Measurements from ENCODE around the gene PTPRN2.

The PTPRN2 gene

DNA sequence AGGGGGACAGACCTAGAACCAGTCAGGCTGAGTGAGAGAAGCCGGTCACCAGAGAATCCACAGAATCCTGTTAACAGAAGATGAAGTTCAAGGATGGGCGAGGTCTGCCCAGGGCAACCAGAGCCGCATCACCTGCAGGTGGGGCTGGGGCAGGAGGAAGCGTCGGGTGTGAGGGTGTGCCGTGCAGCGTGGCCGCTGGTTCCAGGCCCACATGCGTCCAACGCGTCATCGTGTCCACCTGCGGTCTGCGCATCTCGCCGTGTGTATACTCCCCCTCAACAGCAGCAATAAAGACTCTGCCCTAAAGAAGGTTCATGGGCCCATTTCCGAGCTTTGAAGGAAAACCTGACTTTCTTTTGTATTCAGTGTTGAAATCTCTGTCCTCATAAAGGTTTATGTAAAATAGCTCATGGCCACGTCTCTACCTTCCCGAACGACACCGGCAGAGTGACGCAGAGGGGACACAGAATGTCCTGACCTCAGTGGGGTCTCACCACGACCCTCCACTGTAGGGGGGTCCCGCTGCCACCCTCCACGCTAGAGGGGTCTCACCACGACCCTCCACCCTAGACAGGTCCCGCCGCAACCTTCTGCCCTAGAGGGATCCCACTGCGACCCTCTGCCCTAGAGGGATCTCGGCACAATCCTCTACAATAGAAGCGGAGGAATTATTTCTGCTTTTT, 446.9 kb downstream of the PTPRN2 start:
- Mint-ChIP-seq H3K4me1 (no peaks in the 10 kb centered on the region), H3K36me3 (no peaks in the 10 kb centered on the region), H3K27me3 (no peaks in the 10 kb centered on the region), H3K27ac (no peak overlapping the region), H3K4me3 (no peak overlapping the region), H3K9me3 (no peaks in the 10 kb centered on the region)

DNA sequence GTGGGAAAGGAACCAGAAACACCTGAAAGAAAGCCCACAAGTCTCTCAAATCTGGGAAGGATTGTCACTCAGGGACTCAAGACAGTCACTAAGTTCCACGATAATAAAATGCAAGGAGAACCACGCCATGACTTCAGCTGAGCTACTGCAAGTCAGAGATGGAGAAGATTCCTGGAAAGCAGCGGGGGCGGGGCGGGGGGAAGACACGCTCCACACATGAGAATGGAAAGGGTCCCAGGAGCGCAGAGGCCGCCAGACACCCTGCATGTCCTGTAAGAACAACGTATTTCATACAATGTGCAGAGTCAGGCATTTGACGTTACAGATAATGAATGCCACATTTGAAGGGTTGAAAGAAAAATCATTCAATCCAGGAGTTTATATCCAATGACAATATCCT, 448.1 kb downstream of the PTPRN2 start:
- Mint-ChIP-seq H3K36me3 (no peaks in the 10 kb centered on the region), H3K27me3 (no peaks in the 10 kb centered on the region), H3K27ac (no peak overlapping the region), H3K9me3 (no peaks in the 10 kb centered on the region), H3K4me1 (no peaks in the 10 kb centered on the region), H3K4me3 (no peak overlapping the region)

DNA sequence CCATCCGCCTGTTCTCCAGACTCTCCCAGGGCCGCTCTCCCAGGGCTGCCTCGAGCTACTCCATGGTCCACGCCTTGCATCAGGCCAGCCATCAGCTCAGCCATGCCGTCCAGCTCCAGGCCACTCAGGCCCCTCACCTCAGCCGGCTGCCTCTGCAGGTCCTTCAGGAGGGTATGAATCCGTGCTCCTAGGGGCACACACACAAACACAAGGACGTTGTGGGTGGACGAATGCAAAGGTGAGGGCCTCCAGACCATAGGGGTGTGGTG, 449.4 kb downstream of the PTPRN2 start:
- no peak overlapping the region for H3K27ac Mint-ChIP-seq
- no peaks in the 10 kb centered on the region for H3K36me3 Mint-ChIP-seq
- no peaks in the 10 kb centered on the region for H3K9me3 Mint-ChIP-seq
- H3K4me1 Mint-ChIP-seq: no peaks in the 10 kb centered on the region
- no peak overlapping the region for H3K4me3 Mint-ChIP-seq
- H3K27me3 Mint-ChIP-seq: no peaks in the 10 kb centered on the region

DNA sequence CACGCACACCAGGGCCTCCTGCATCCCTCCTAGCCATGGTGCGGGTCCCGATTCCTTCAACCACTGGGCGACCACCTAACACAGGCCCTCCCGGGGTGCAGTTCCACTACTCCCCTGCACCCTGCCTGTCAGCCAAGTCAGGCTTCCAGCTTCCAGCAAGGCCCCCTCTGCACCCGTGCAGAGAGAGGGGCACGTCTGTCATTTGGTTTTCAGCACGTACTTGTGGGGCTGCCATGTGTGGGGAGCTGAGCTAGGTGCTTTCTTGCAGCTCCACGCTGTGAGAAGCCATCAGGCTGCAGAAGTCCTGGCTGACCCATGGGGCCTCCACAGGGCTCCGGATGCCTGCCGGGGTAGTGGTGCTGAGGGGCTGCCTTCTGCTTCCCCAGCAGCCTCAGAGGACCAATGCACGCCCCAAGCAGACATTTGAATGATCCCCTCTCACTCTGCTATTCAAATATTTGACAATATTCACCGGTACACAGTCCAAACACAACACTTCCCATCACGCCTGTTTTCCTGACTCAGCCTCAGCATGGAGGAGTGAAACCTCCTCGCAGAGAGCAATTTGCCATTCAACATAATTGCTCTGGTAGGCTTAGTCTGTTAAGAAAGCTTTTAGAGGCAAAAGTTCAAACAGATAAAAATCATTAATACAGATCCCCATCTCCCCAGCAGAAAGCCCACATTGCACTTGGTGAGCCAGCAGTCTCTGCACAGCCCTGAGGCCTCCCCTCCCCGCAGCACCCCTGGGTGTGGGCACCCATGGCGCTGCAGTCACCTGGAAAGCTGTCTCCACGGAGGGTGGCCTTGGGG, 449.9 kb downstream of the PTPRN2 start:
- no peak overlapping the region for H3K4me3 Mint-ChIP-seq
- H3K4me1 Mint-ChIP-seq: no peaks in the 10 kb centered on the region
- no peaks in the 10 kb centered on the region for H3K36me3 Mint-ChIP-seq
- H3K27me3 Mint-ChIP-seq: no peaks in the 10 kb centered on the region
- H3K9me3 Mint-ChIP-seq: no peaks in the 10 kb centered on the region
- no peak overlapping the region for H3K27ac Mint-ChIP-seq

DNA sequence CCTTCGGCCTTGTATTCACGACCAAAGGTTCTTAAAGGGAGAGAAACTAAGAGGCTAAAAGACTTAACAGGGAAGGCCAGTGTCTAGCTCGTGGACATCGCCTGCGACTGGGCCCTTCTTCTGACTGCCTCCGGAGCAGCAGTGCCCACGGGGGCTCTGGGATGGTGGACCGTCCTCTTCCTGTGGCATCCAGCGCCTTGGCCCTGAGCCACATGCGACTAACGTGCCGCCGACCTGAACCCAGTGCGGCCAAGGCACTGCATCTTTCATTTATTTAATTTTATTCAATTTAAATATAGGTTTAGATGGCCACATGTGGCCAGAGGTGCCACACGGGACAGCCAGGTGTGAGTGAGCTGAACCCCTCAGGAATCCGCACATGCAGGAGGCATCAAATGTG, 451.7 kb downstream of the PTPRN2 start:
- H3K9me3 Mint-ChIP-seq: no peaks in the 10 kb centered on the region
- H3K4me3 Mint-ChIP-seq: no peak overlapping the region
- no peak overlapping the region for H3K27ac Mint-ChIP-seq
- no peaks in the 10 kb centered on the region for H3K36me3 Mint-ChIP-seq
- no peaks in the 10 kb centered on the region for H3K4me1 Mint-ChIP-seq
- H3K27me3 Mint-ChIP-seq: no peaks in the 10 kb centered on the region

DNA sequence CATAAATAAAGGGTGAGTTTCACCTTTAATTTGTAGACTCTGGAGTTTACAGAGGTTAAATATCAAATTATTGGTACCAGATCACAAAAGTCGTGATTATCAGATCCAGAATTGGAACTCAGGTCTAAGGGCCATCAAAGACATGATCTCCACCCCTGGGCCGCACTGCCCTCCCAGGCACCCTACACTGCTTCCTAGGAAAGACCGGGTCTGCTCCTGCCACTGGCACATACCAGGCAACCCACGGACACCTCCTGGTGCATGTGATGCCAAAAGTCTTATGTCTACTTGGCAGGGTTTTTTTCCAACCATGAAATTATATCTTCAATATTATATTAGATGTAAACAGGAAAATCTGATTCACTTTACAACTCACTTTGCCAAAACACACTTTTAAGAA, 452.8 kb downstream of the PTPRN2 start:
- Mint-ChIP-seq H3K4me1 (no peaks in the 10 kb centered on the region), H3K36me3 (no peaks in the 10 kb centered on the region), H3K27ac (no peak overlapping the region), H3K27me3 (no peaks in the 10 kb centered on the region), H3K9me3 (no peaks in the 10 kb centered on the region), H3K4me3 (no peak overlapping the region)

DNA sequence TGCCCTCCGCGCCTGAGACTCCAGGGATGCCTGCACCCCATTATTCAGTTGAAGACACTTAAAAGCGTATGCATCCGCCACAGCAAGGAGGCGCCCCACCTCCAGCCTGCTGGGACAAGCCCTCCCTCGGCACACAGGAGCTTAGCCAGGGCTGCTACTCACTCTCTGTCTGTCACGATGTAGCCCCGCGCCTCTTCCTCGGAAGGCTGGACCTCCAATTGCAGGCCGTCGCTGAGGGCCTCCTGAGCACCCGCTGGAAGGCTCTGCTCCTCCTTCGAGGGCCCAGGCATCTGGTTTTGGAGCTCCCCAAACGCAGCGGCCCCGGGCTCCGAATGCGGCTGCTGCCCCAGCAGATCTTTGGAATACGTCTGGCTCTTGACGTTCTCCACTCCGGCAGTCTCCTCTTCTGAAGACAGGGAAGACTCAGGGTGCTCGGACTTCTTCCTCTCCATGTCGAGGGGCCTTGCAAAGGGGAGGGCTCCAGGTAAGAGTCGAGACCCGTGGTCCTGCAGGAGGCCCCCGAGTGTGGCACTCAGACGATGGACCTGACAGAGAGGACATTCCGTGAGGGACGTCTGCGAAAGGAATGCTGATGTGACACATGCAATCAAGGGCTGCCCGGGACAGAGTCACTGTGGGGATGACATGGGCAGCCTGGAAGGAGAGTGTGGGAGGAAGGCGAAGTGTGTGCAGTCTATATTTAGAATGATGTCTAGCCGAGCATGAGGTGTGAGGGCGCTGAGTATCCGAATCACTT, 453.9 kb downstream of the PTPRN2 start:
- Mint-ChIP-seq H3K27ac (no peak overlapping the region), H3K4me1 (no peaks in the 10 kb centered on the region), H3K27me3 (no peaks in the 10 kb centered on the region), H3K4me3 (no peak overlapping the region), H3K9me3 (no peaks in the 10 kb centered on the region), H3K36me3 (no peaks in the 10 kb centered on the region)

DNA sequence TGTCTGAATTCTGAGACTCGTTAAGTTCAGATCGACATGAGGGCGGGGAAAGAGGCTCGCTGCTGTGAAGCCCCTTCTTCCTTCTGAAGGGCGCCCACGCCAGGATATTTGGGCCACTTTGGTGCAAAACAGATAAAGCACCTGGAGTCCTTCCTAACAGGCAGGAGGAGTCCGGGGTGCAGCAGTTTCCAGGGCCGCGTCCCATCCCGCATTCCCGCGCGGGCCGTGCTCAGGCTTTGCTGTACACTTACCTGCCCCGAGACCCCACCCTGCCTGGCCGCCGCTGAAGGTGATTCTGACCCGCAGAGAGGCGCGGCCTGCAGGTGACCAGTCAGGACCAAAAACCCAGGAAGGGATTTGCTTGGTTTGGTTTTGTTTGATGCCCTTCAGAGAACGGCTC, 454.6 kb downstream of the PTPRN2 start:
- no peaks in the 10 kb centered on the region for H3K9me3 Mint-ChIP-seq

DNA sequence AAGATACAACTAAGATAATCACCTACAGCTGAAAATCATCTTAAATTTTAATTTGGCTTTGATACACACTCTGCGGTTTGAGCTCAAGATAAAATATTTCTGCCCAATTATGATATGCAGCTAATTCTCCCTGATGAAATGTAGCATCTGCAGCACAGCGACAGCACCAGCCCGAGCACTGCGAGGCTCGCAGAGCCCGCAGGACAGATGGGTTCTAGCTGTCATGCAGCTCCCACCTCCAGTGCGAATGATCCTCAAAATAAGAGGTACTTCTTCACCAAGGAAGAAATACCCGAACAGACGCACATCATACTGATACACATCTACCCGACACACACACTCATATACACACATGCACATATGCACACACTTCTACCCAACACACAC, 457.6 kb downstream of the PTPRN2 start:
- Mint-ChIP-seq H3K4me3 (no peak overlapping the region), H3K4me1 (no peaks in the 10 kb centered on the region), H3K9me3 (no peaks in the 10 kb centered on the region), H3K27me3 (no peaks in the 10 kb centered on the region), H3K27ac (no peak overlapping the region), H3K36me3 (no peaks in the 10 kb centered on the region)

More for the DNA sequence above, 454.6 kb downstream of the PTPRN2 start:
- H3K27ac Mint-ChIP-seq: no peak overlapping the region
- no peaks in the 10 kb centered on the region for H3K27me3 Mint-ChIP-seq
- H3K4me1 Mint-ChIP-seq: no peaks in the 10 kb centered on the region
- no peaks in the 10 kb centered on the region for H3K36me3 Mint-ChIP-seq
- H3K4me3 Mint-ChIP-seq: no peak overlapping the region

DNA sequence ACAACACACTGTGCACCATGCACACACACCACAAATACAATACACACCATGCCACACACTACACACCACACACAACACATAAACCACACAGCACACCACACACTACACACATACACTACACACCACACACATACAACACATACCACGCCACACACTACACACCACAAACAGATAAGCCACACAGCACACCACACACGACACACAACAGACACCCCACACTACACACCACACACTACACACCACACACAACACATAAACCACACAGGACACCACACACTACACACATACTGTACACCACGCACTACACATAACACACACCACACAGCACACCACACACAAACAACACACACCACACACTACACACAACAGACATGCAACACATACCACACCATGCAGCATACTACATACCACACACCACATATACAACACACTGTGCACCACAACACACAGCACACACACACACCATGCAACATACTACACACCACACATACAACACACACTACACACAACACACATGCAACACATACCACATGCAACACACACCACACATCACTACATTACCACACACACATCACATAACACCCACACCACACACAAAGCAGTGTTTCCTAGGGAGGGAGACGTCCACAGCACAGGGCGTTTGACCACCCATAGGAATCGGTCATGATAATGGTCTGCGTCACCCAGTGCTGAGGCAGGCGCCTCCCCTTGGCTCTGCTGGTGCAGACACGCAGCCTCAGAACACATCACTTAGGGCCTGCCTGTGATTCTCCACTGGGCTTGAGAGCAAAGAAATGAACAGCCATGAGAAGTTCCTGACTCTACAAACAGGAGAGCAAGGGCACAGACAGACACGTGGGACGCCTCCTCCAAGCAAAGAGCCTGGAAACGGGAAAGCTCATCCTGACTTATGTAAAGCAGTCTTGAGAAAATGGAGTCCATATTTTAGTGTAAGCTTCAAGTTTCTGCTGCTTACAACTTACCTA, 458.3 kb downstream of the PTPRN2 start:
- no peak overlapping the region for H3K4me3 Mint-ChIP-seq
- no peak overlapping the region for H3K27ac Mint-ChIP-seq
- H3K4me1 Mint-ChIP-seq: no peaks in the 10 kb centered on the region
- no peaks in the 10 kb centered on the region for H3K9me3 Mint-ChIP-seq
- no peaks in the 10 kb centered on the region for H3K27me3 Mint-ChIP-seq
- no peaks in the 10 kb centered on the region for H3K36me3 Mint-ChIP-seq

DNA sequence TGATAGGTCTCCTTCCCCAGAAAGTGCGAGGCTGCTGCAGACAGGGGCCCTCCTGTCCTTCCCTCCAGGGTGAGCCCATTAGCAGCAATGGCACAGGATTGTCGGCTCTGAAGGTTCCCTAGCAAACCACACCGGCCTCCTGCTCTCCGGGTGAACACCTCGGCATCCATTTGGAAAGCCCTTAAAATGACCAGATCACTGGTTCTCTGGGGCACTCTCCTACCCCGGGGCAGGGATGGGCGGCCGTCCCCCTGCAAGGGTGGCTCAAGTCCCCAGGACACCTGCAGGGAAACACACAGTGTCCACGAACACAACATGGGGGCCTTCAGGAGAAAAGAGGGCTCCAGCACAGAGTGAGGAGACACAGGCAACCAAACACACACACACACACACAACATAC, 459.1 kb downstream of the PTPRN2 start:
- no peaks in the 10 kb centered on the region for H3K9me3 Mint-ChIP-seq
- no peaks in the 10 kb centered on the region for H3K36me3 Mint-ChIP-seq
- no peak overlapping the region for H3K4me3 Mint-ChIP-seq
- H3K27ac Mint-ChIP-seq: no peak overlapping the region
- no peaks in the 10 kb centered on the region for H3K4me1 Mint-ChIP-seq
- H3K27me3 Mint-ChIP-seq: no peaks in the 10 kb centered on the region

DNA sequence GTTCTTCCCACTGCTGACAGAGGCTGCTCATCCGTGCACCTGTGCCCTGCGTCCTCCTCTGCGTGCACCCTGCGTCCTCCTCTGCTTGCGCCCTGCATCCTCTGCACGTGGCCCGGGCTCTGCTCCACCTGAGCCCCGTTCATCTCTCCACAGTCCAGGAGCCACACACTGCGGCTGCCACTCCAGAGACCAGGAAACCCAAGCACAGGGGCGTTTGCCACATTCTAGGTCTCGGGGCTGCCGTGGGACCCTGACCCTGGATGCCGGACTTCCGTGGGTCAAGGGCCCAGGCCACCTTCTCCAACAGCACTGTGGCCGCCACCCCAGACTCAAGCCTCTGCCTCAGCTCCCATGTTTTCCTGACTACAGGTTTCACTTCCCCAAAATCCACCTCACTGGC, 460.4 kb downstream of the PTPRN2 start:
- no peaks in the 10 kb centered on the region for H3K9me3 Mint-ChIP-seq
- no peaks in the 10 kb centered on the region for H3K4me1 Mint-ChIP-seq
- no peak overlapping the region for H3K4me3 Mint-ChIP-seq
- H3K36me3 Mint-ChIP-seq: no peaks in the 10 kb centered on the region
- no peak overlapping the region for H3K27ac Mint-ChIP-seq
- no peaks in the 10 kb centered on the region for H3K27me3 Mint-ChIP-seq

DNA sequence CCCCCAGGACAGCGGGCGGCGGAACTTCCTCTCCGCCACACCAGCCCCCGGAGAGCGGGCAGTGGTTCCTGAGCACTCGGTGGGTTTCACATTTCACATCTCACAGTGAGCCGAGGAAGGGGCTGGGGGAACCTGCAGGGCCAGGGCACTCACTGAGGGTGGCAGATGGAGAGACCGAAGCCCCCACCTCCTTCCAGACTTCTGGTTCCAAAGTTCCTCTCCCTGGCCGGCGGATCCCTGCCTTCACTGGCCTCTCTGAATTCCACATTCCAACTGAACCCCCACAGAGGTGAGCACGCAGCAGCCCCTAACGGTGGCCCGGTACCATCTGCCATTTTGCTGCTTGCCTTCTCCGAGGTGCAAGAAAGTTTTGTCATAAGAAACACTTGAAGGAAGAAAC, 461.0 kb downstream of the PTPRN2 start:
- no peaks in the 10 kb centered on the region for H3K9me3 Mint-ChIP-seq
- no peaks in the 10 kb centered on the region for H3K27me3 Mint-ChIP-seq
- H3K4me1 Mint-ChIP-seq: no peaks in the 10 kb centered on the region
- no peak overlapping the region for H3K27ac Mint-ChIP-seq
- H3K4me3 Mint-ChIP-seq: no peak overlapping the region
- H3K36me3 Mint-ChIP-seq: no peaks in the 10 kb centered on the region

DNA sequence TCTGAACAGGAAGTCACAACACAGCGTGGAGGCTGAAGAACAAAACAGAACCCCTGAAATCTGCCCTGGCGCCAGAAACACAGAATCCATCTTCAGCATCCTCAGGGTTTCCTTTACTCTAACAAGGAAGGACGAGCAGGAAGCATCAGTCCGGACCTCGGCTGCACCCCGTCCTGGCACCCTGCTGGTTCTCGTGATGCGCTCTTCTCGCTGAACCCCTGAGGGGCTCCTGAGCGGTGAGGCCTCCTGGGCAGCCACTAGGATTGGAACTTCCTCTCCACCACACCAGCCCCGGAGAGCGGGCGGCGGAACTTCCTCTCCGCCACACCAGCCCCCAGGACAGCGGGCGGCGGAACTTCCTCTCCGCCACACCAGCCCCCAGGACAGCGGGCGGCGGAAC, 461.9 kb downstream of the PTPRN2 start:
- H3K27ac Mint-ChIP-seq: no peak overlapping the region
- H3K27me3 Mint-ChIP-seq: peaks cover 3% of the 10 kb centered on the region
- H3K4me1 Mint-ChIP-seq: no peaks in the 10 kb centered on the region
- H3K4me3 Mint-ChIP-seq: no peak overlapping the region
- no peaks in the 10 kb centered on the region for H3K36me3 Mint-ChIP-seq
- H3K9me3 Mint-ChIP-seq: no peaks in the 10 kb centered on the region

DNA sequence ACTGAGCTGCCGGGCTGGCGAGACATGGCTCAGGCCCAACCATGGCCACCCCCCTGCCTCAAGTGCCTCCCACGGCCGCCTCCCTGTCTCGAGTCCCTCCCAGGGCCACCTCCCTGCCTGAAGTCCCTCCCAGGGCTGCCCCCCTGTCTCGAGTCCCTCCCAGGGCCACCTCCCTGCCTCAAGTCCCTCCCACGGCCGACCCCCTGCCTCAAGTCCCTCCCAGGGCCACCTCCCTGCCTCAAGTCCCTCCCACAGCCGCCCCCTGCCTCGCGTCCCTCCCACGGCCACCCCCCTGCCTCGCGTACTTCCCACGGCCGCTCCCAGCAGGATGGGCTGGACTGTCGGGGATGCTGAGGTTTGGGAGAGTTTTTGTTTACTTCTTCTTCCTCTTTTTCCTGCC, 462.5 kb downstream of the PTPRN2 start:
- no peak overlapping the region for H3K27ac Mint-ChIP-seq
- no peaks in the 10 kb centered on the region for H3K36me3 Mint-ChIP-seq
- peaks cover 3% of the 10 kb centered on the region for H3K27me3 Mint-ChIP-seq
- H3K9me3 Mint-ChIP-seq: no peaks in the 10 kb centered on the region
- H3K4me1 Mint-ChIP-seq: no peaks in the 10 kb centered on the region
- H3K4me3 Mint-ChIP-seq: no peak overlapping the region
